RWPE1 (cell line): ENCODE measurements around the gene SPATA21.

Experiments
- CTCF ChIA-PET: fragments of 350-600 bp; sonication (Branson Sonifier 250); formaldehyde crosslinking; extraction: SDS; loops from one replicate; lab custom pipeline; 2021; lab: Yijun Ruan, JAX
- POLR2A ChIA-PET: fragments of 400-600 bp; formaldehyde crosslinking; extraction: SDS; loops from one replicate; lab custom pipeline; 2020; ENCODE audit warnings: antibody characterized with exemption; ENCODE audit not compliant: low non-redundant PET; lab: Yijun Ruan, JAX
- DNase-seq: peaks from one replicate; pipeline ENCODE4 v3.0.0; 2012; ENCODE audit warnings: low spot score
- H3K27ac ChIP-seq: fragments of 450-650 bp; 2 replicates; pipeline ENCODE4 v1.5.1; 2017
- CTCF ChIP-seq: fragments of 450-650 bp; conservative IDR thresholded peaks from 2 replicates; pipeline ENCODE4 v1.5.1; 2017; ENCODE audit warnings: low read depth, mild to moderate bottlenecking

SPATA21 gene

GRCh38 chr1:16474166-16474800 is 37.1 kb upstream of the SPATA21 start:
- CTCF ChIA-PET = no interaction called here
- POLR2A ChIA-PET = no interaction called here
- TF ChIP-seq CTCF = no peak
- no peak overlapping the region for H3K27ac ChIP-seq
- no peak for DNase-seq

DNA sequence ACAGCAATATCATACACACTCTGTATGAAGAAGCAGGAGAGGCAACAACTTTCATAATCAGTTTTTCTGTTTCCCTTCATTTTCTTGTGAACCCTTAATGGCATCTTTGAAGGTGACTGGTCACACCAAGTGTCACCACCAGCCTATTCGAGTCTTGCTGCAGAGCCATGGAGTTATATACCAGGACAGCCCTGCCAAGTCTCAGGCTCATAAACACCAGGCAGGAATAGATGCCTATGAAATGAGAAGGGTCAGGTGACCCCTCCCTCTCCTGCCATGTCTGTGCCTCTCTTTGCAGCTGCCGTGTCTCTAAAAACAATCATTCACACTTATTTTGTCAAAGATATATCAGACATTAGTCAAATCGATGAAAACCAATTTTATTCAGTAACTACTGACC is 31.3 kb upstream of the SPATA21 start:
- no peak for DNase-seq
- TF ChIP-seq CTCF = no peak
- ChIA-PET CTCF (no interaction called here), POLR2A (no interaction called here)
- no peak overlapping the region for H3K27ac ChIP-seq

DNA sequence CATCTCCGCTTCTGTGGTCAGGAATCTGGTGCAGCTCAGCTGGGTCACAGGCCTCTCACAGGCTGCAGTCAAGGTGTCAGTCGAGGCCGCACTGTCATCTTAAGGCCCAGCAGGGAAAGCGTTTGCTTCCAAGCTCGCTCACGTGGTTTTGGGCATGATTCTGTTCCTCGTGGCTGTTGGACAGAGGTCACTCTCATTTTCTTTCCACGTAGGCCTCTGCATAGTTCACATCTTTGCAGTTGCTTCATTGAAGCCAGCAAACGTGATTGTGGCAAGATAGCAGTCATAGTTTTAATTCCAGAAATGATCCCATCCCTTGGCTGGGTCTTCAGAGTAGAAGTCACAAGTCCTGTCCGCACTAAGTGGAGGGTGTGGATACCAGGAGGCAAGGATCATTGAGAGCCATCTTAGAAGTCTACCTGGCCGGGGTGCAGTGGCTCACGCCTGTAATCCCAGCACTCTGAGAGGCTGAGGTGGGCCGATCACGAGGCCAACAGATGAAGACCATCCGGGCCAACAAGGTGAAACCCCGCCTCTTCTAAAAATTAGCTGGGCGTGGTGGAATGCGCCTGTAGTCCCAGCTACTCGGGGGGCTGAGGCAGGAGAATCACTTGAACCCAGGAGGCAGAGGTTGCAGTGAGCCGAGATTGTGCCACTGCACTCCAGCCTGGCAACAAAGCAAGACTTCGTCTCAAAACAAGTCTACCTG is 27.8 kb upstream of the SPATA21 start:
- no peak for TF ChIP-seq CTCF
- ChIA-PET POLR2A (no interaction called here), CTCF (no interaction called here)
- H3K27ac ChIP-seq = no peak overlapping the region; the same call in 1 of the 2 replicates
- no peak for DNase-seq

DNA sequence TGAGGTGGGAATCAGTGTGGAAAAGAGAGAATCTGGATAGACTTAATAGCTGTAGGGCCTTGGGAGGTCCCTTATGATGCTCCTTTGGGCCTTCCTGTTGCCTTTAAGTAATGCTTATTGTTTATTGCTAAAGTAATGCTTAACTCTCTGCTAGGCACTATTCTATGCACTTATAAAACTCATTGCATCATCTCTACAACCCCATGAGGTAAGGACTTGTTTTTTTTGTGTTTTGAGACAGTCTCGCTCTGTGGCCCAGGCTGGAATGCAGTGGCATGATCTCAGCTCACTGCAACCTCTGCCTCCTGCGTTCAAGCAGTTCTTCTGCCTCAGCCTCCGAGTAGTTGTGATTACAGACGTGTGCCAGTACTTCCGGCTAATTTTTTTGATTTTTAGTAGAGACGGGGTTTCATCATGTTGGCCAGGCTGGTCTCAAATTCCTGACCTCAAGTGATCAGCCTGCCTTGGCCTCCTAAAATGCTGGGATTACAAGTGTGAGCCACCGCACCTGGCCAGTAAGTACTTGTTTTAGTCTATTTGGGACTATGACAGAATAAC is 25.6 kb upstream of the SPATA21 start:
- no peak for DNase-seq
- TF ChIP-seq CTCF = no peak
- no peak overlapping the region for H3K27ac ChIP-seq
- POLR2A ChIA-PET = no interaction called here
- CTCF ChIA-PET = interaction anchor here (0.5 kb wide), 1 partner anchor 13 kb away, joined by 3 read pairs; no protein-coding TSS in a partner anchor

DNA sequence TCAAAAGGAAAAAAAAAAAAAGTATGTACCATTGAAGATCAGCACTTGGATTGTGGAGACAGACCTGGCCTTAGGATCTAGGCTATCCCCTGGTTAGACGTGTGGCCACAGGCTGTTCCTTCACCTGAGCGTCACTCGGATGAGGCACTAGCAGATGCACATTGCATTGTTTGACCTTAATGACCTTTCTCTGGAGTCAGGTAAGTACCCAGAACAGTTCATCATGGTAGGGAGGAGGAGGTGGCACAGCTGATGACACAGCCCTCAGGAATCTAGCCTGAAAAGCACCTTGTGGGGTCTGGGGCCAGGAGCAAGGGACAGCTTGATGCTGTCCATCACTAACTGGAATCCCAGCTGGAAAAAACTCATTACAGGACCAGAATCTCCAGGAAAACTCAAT is 24.5 kb upstream of the SPATA21 start:
- no peak for TF ChIP-seq CTCF
- CTCF ChIA-PET = no interaction called here
- POLR2A ChIA-PET = interaction anchor here (0.8 kb wide), 1 partner anchor 379 kb away, joined by 3 read pairs; no protein-coding TSS in a partner anchor
- H3K27ac ChIP-seq = no peak overlapping the region
- DNase-seq = no peak

DNA sequence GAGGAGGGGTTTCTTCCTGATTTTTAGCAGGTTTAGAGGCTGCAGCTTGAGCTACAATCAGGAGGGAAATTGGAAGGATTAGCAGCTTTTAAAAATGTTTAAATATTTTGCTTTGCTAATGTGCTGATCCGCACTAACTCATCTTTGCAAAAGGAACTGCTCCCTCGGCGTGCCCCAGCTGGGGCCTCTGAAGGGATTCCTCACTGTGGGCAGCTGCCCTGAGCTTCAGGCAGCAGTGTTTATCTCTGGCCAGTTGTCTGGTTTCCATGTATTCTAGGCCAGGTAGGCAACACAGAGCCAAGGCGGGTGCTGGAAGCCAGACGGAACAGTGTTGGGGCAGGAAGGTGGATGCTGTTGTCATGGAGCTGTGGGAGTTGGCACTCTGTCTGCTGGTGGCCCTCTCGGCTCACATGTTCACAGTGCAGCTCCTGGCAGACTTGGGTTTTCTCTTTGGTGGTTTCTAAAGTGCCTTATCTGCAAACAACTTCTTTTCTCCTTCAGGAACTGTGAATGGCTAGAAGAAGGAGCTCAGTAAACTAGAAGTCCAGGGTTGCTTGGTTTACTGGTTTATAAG is 22.2 kb upstream of the SPATA21 start:
- TF ChIP-seq CTCF = no peak
- H3K27ac ChIP-seq = peak overlapping the region; percentile 36
- ChIA-PET CTCF (no interaction called here), POLR2A (interaction anchor here (0.6 kb wide), 1 partner anchor 10 kb away, joined by 3 read pairs; no protein-coding TSS in a partner anchor)
- no peak for DNase-seq
